Mesothelial cell of epicardium (in vitro differentiated cells): ENCODE measurements around the gene ADARB2. TPM values are rescaled to one million over a fixed set of nuclear protein-coding genes. Genes with fewer than 3 reads are reported as not detected.
"Not testable (repeated sequence)": the region's sequence is repeated elsewhere in the genome, so short reads cannot be mapped to it uniquely, and the experiment has no call there.

Experiments
- DNase-seq, 2 experiments: peaks; one replicate each; pipeline ENCODE4 v3.0.0; 2021; ENCODE audit warnings: low spot score in 2 of 2; ENCODE audit not compliant: unreplicated experiment in 2 of 2
- H3K27ac Mint-ChIP-seq: 2 replicates; pipeline ENCODE4 v1.8.0; 2021; ENCODE audit warnings: mixed read lengths
- H3K27me3 Mint-ChIP-seq: 2 replicates; pipeline ENCODE4 v1.8.0; 2021; ENCODE audit warnings: low read depth, mixed read lengths
- H3K36me3 Mint-ChIP-seq: 2 replicates; pipeline ENCODE4 v1.8.0; 2021; ENCODE audit warnings: mixed read lengths
- H3K4me1 Mint-ChIP-seq: 2 replicates; pipeline ENCODE4 v1.8.0; 2021; ENCODE audit warnings: mixed read lengths
- H3K4me3 Mint-ChIP-seq: 2 replicates; pipeline ENCODE4 v1.8.0; 2021; ENCODE audit warnings: mild to moderate bottlenecking, moderate library complexity, mixed read lengths
- H3K9me3 Mint-ChIP-seq: 2 replicates; pipeline ENCODE4 v1.8.0; 2021; ENCODE audit warnings: mixed read lengths
- CTCF ChIP-seq: fragments of 200-600 bp; sonication (generic); IDR thresholded peaks from one replicate; pipeline ENCODE4 v1.5.0; 2021; ENCODE audit warnings: antibody characterized with exemption; ENCODE audit not compliant: unreplicated experiment
- total RNA-seq: library from RNA; stranded (reverse); gene quantifications from 3 replicates; pipeline ENCODE4 v1.2.1, GENCODE V29; 2021

ADARB2 gene
- total RNA-seq, 1 donor from 2014 or later: 0.38 TPM

GRCh38 chr10:1159131-1160061 lies 577.9 kb downstream of the ADARB2 start:
- no peak for DNase-seq
- H3K4me3 Mint-ChIP-seq: no peak overlapping the region
- peaks cover 12% of the 10 kb centered on the region for H3K4me1 Mint-ChIP-seq
- no peak overlapping the region for H3K27ac Mint-ChIP-seq
- peaks cover 31% of the 10 kb centered on the region for H3K27me3 Mint-ChIP-seq
- H3K36me3 Mint-ChIP-seq: no peaks in the 10 kb centered on the region
- TF ChIP-seq CTCF: no peak
- H3K9me3 Mint-ChIP-seq: no peaks in the 10 kb centered on the region

DNA sequence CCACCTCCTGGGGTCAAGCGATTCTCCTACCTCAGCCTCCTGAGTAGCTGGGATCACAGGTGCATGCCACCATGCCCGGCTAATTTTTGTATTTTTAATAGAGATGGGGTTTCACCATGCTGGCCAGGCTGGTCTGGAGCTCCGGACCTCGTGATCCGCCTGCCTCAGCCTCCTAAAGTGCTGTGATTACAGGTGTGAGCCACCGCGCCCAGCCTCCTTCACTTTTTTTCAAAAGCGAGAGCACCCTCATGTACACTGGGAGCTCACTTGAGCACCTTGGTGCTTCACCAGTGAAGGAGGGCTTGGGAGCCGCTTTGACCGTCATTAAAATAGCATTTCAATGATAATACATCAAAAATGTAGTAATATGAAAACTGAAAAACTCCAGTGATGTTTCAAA lies 578.8 kb downstream of the ADARB2 start:
- H3K36me3 Mint-ChIP-seq, H3K9me3 Mint-ChIP-seq, H3K4me3 Mint-ChIP-seq, H3K27ac Mint-ChIP-seq, DNase-seq: not testable (repeated sequence)
- Mint-ChIP-seq H3K27me3 (peaks cover 31% of the 10 kb centered on the region), H3K4me1 (peaks cover 18% of the 10 kb centered on the region)

- Mint-ChIP-seq H3K27me3 (peaks cover 29% of the 10 kb centered on the region), H3K27ac (no peak overlapping the region), H3K4me1 (peaks cover 19% of the 10 kb centered on the region), H3K9me3 (no peaks in the 10 kb centered on the region), H3K36me3 (no peaks in the 10 kb centered on the region), H3K4me3 (no peak overlapping the region)
- DNase-seq: no peak
- no peak for TF ChIP-seq CTCF
Observed at GRCh38 chr10:1158066-1158465, 579.3 kb downstream of the ADARB2 start.

GRCh38 chr10:1157615-1157933 lies 579.8 kb downstream of the ADARB2 start:
- Mint-ChIP-seq H3K27ac (no peak overlapping the region), H3K27me3 (peaks cover 27% of the 10 kb centered on the region), H3K9me3 (no peaks in the 10 kb centered on the region), H3K36me3 (no peaks in the 10 kb centered on the region), H3K4me1 (peaks cover 19% of the 10 kb centered on the region), H3K4me3 (no peak overlapping the region)
- TF ChIP-seq CTCF: no peak
- no peak for DNase-seq

- H3K4me1 Mint-ChIP-seq: peaks cover 19% of the 10 kb centered on the region
- TF ChIP-seq CTCF: no peak
- DNase-seq: no peak
- H3K9me3 Mint-ChIP-seq: no peaks in the 10 kb centered on the region
- H3K4me3 Mint-ChIP-seq: no peak overlapping the region
- peaks cover 22% of the 10 kb centered on the region for H3K27me3 Mint-ChIP-seq
- H3K27ac Mint-ChIP-seq: no peak overlapping the region
- H3K36me3 Mint-ChIP-seq: no peaks in the 10 kb centered on the region
Observed at GRCh38 chr10:1156921-1157614, 580.3 kb downstream of the ADARB2 start.

GRCh38 chr10:1156616-1156886 lies 580.8 kb downstream of the ADARB2 start:
- H3K4me3 Mint-ChIP-seq: no peak overlapping the region
- no peaks in the 10 kb centered on the region for H3K9me3 Mint-ChIP-seq
- H3K27ac Mint-ChIP-seq: no peak overlapping the region
- no peak for DNase-seq
- no peaks in the 10 kb centered on the region for H3K36me3 Mint-ChIP-seq
- TF ChIP-seq CTCF: no peak
- peaks cover 16% of the 10 kb centered on the region for H3K27me3 Mint-ChIP-seq
- peaks cover 19% of the 10 kb centered on the region for H3K4me1 Mint-ChIP-seq
